GM18867 (cell line): ENCODE results near the gene ZBTB40.

ENCODE experiments used
- ATAC-seq: cut with Tn5 transposase; IDR thresholded peaks from one replicate; pipeline ENCODE4 v1.9.1; 2021; ENCODE audit warnings: mild to moderate bottlenecking, moderate library complexity; ENCODE audit not compliant: unreplicated experiment

Gene ZBTB40

DNA sequence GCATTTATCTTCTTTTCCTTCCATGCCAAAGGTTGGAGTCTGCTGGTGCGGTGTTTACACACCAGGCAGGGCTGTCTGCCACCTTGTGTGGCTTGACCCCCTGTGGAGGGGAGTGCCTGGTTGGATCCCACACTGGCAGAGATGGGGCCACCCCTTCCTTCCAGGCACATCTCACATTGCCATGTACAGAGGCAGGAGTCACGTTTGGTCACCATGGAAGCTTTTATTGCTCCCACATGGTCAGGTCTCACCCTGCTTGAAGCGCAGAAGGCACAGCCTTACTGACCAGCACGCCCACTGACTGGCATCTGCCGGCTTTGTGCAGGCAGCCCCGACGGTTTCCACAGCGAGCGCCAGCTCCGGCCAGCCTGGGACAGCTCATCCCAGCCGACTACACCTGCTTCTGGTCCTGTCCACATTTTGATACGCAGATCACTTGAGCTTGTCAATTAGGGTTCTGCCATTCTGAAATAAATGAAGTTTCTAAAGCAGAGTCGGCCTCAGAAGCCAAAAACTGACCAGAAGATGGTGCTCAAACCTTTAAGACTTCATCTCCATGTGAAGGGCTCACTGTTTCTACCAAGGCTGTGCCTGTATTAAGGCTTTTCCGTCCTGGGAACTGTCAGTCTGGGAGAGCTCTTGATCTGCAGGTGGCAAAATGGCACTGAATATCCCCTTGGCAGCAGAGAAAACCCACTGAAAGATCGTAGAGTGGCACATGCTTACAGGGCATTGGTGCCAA, 76.1 kb downstream of the ZBTB40 start:
- no peak for ATAC-seq

DNA sequence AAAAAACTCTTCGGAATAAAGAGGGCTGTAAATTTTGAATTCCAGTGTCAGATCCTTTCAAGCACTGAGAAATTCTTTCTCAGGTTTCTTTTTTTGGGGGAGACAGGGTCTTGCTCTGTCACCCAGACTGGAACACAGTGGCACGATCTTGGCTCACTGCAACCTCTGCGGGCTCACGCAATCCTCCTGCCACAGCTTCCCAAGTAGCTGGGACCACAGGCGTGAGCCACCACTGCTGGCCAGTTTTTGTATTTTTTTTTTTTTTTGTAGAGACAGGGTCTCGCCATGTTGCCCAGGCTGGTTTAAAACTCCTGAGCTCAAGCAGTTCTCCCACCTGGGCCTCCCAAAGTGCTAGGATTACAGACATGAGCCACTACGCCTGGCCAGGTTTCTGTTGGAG, 76.8 kb downstream of the ZBTB40 start:
- no peak for ATAC-seq

DNA sequence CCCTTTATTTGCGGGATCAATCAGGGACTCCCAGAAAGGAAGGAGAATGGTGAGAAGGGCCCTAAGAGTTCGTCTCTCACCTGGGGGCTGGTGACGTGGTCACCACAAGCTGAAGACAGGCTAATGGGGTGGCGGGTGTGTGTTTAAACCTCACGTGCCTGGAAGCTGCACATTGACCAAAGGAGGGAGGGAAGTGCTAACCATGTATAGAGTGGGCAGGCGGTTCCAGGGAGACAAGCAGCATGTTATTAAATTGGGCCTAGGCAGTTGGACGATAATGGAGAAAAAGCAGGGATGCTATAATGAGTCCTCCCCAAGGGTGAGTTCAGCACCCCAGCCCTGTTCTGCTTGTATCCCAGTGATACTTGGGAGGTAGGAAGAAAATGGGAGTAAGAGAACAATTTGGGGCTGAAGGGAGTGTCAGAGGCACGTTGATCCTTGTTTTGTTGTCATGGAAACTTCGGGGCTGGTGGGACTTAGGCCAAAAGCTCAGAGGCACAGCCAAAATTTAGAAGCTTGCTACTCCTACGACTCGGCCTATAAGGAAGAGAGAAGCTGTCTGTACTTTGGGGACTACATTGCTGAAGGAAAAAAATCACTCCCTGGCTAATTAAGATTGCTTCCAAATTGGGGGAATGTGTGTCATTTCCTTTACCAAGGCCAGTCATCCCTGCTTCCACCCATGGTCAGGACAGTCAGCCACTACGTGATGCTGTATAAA, 78.4 kb downstream of the ZBTB40 start:
- ATAC-seq: no peak

DNA sequence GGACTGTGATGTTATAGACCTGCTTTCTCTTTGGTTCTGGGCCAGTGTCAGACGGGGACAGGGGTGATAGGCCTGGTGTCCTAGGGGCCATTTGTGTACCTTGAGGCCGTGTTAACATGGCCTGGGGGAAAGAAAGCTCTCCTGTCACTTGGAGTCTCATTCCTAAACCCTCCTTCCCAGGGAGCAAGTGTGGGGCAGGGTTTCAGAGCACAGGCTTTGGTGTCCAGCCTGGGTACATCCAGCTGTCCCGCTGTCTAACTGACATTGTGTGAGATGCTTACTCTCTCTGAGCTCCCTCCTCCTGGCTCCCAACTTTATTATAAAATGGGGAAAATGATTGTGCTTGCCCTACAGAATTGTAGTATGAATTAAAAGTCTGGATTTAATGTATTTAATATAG, 79.1 kb downstream of the ZBTB40 start:
- no peak for ATAC-seq

DNA sequence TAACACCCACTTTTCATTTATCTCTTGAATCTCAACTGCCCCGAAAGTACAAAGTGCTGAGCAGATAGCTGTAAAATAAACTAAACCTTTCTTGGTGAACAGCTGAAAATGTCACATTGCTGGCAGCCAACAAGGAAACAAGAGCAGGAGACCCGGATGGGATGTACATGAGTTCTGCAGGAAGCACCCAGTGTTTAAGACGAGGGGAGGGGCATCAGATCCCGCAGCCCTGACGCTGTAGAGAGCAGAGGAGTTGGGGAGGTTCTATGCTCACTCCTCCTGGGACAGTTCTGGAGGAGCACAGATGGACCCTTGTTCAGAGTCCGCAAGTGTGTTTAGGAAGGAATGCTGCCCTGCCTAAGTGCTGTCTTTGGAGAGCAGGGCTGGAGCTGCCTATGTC, 79.6 kb downstream of the ZBTB40 start:
- ATAC-seq: no peak

DNA sequence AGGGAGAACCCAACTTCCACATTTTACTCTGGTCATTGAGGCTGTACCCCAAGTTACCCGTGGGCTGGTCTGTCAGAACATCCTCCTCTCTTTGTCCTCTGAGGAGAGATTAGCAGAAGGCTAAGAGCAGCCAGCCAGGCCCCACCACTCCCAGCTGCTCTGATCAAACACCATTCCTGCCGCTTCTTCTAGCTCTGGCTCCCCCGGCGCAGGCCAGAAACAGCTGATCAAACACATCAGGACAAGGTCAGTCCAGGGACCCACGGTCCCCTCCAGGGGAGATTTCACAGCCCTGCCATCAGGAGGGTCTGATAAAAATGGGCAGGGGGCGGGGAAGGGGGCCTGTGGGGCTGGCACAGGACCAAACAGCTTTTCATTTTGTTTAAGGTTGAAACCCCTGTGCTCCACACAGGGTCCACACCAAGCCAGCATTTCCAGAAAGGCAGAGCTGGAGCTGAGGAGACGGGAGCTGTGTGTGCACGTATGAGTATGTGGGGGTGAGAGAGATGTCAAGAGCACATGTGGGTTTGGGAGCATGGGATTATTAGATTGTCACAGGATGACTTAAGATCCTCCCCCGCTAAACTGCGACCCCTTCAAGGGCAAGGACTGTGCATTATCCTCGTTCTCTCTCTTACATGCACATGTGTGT, 81.7 kb downstream of the ZBTB40 start:
- no peak for ATAC-seq

DNA sequence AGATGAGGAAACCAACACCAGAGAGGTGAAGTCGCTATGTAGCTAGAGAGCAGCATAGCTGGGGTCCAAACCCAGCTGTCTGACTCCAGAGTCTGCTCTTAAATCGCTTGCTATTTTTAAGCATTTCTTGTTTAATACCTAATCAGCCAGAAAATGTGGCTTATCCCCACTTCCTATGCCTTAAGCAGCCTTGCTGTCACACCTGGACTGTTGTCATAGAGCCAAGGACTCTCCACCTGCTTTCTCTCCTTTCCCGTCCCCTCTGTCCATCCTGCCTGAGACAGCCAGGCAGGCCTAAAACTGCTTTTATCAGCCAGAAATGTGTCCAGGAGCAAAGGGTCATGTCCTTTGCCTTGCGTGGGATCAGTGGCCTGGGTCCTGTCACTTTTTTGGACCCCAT, 83.3 kb downstream of the ZBTB40 start:
- no peak for ATAC-seq

DNA sequence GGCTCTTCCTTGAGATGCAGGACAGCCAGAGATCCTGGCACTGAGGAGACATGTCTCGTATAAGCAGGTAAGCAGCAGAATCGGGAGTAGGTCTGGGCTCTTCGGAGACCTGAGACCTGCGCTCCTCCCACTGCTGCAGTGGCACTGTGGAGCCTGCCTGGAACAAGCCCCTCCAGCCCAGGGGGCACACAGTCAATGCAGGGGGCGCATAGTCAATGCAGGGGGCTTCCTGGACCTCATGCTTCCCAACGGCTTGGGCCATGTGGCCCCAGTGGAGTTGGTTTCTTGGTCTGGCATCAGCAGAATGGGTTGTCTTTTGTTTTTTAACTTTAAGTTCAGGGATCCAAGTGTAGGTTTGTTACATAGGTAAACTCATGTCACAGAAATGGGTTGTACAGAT, 83.7 kb downstream of the ZBTB40 start:
- ATAC-seq: no peak

DNA sequence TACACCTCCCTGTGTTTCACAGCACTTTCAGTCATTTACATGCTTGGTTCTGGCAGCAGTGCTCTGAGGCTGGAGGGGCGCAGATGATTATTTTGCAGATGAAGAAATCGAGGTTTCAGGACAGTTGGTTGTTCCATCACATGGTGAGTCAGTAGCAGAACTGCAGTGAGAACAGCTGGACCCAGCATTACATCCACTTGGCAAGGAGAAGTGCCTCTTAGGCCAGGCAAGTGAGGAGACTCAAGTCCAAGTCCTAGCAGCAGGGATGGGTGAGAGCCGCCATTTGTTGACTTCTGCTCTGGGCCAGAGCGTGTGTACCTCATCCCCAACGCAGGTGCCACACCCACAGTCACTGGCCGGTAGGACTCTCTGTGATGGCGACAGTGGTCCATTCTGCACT, 84.9 kb downstream of the ZBTB40 start:
- ATAC-seq: no peak

DNA sequence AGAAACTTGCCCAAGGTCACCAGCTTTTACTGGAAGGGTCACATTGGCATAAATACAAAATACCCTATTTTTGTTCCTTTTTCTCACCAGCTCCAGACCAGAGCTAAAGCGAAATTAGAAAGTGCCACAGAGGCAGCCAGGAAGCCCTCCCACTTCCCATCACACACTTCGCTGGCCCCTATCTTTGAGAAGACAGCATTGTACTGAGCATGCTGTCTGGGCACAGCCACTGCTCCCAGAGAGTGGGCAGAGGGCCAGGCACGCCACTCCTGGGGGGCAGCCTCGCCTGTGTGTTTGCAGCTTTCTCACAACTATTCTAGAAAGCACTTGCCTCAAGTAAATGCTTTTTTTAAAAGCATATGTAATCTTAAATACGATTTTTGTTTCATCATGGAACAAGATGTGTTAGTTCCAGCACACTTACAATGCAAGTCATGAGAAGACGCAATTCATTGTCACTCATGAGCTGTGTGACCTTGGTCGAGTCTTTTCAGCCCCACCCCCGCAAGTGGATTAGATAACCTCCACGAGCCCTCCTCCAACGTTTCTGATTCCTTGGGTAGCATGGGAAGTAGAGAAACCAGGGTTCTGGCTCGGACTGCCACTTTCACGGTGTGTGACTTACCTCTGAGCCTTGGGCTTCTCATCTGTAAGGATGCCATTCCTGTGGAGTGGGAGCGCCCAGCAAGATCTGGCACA, 85.9 kb downstream of the ZBTB40 start:
- no peak for ATAC-seq

DNA sequence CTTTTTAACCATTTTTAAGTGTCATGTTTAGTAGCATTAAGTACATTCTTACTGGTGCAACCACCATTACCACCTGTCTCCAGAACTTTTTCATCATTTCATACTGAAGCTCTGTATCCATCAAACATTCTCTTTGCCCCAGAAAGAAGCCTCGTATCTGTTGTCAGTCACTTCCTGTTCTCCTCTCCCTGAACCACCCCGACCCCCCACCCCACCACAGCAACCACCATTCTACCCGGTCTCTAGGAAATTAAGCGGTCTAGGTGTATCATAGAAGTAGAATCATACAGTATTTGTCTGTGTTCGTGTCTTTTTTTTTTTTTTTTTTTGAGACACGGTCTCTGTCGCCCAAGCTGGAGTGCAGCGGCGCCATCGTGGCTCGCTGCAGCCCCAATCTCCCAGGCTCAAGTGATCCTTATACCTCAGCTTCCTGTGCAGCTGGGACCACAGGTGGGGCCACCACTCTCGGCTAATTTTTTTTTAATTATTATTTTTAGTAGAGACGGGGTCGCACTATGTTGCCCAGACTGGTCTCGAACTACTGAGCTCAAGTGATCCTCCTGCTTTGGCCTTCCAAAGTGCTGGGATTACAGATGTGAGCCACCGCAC, 88.0 kb downstream of the ZBTB40 start:
- ATAC-seq: no peak

DNA sequence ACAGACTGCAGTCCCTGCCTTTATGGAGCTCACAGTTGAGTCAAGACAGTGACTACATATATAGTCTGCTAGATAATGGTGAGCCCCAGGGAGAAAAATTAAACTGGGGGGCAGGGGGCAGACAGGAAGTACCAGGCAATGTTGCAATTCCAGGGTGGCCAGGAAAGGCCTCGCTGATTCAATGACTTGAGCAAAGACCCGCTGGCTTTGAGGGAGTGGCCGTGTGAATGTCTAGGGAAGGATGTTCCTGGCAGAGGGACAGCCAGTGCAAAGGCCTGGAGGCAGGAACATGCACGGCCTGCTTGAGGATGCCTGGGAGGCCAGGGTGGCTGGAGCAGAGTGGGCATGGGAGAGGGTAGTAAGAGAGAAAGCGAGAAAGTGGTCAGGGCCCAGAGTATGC, 88.7 kb downstream of the ZBTB40 start:
- ATAC-seq: no peak

DNA sequence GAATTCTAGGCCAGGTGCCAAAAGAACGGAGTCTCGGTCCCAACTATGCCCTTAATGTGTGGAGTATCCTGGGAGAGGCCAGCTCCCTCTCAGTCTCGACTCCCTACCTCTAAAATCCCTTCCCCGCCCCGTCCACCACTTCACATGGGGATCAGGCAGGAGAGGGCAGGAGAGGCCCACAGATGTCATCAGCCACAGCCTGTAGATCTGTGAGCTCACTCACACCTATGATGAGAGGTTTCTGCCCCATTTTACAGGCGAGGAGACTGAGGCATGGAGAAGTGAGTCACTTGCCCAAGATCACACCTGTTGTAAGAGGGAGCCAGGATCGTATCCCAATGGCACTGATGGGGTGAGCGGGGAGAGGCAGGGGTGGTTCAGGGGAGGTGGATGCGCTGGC, 91.2 kb downstream of the ZBTB40 start:
- no peak for ATAC-seq

DNA sequence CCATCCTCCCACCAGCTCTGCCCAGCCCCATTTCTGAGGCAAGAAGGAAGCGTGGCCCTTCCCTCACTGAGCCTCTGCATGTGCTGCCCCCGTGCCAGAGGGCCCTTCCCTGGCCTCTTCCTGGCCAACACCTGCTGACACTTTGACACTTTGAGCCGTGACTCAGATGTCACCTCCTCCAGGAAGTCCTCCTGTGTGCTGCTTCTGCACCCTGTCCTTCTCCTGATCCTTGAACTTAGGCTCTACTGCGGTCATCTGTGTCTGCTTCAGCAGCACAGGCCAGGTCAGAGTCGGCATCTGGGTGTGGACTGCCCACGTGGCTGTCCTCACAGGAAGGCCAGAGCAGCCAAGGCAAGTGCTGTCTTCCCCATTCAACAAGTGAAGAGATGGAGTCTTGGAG, 92.0 kb downstream of the ZBTB40 start:
- no peak for ATAC-seq

DNA sequence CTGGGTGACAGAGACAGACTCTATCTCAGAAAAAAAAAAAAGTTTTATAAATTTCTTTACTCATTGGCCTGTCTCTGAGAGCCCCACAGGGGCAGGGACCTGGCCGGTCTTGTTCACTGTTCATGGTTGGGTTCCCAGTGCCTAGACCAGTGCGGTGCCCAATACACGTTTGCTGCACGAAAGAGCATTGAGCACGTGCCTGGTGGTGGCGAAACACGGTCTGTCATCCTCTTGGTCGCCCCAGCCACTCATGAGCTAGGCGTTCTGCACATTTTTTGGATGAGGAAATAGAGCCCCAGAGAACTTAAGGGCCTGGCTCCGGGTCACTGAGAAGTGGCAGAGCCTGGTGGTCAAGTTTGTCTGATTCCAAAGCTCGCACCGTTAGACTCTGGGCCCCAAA, 93.0 kb downstream of the ZBTB40 start:
- no peak for ATAC-seq

DNA sequence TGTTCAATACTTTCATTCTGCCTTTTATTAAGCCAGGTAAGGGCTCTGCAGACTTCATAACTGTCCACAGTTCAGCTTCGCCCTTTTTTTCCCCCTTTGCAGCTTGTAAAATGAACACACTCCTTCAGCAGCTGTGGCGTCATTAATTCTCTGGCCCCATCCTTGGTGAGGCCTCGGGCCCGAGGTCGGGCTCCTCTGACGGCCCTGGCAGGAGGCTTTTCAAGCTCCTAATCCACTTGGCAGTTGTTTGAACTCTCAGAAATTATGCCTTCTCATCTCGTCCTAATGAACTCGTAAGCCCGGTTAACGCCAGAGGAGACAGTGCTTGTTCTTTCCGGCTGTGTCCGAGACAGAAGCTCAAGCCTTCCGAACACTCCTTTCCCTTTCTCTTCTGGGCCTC, 93.5 kb downstream of the ZBTB40 start:
- ATAC-seq: no peak

DNA sequence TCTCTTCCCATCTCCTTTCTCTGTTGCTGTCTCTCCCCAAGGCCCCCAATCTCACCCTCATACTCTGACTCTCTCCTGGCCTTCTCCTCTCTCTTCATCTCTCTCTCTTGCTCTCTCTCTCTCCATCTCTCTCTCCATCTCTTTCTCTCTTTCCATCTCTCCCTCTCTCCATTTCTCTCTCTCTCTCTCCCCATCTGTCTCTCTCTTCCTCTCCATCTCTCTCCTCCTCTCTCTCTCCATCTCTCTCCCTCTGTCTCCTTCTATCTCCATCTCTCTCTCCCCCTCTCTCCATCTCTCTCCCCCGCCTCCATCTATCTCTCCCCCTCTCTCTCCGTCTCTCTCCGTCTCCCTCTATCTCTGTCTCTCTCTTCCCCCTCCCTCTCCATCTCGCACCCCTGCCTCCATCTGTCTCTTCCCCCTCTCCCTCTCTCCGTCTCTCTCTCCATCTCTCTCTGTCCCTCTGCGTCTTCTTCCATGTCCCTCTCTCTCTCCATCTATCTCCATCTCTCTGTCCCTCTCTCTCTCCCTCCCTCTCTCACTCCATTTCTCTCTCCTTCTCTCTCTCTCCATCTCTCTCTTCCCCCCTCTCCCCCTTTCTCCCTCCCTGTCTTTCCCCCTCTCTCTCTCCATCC, 95.7 kb downstream of the ZBTB40 start:
- no peak for ATAC-seq

DNA sequence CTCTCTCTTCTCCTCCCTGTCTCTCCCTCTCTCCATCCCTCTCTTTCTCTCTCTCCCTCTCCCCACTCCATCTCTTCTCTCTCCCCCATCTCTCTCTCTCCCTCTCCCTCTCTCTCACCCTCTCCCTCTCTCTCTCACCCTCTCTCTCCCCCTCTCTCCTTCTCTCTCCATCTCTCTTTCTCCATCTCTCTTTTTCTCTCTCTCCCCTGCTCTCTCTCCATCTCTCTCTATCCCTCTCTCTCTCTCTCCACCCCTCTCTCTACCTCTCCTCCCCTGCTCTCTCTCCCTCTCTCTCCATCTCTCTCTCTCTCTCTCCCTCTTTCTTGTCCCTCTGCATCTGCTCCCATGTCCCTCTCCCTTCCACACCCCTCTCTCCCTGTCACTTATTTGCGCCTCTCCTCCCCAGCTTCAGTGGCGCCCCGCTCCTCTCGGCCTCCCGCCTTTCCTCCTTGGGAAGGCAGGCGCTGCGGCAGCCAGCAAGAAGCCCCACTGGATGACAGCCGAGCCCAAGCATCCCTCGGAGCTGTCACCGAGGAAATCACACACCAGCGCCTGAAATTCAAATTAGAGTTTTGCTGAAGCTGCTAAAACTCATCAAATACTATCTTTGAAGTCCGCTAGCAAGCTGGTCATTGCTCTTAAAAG, 96.3 kb downstream of the ZBTB40 start:
- no peak for ATAC-seq

DNA sequence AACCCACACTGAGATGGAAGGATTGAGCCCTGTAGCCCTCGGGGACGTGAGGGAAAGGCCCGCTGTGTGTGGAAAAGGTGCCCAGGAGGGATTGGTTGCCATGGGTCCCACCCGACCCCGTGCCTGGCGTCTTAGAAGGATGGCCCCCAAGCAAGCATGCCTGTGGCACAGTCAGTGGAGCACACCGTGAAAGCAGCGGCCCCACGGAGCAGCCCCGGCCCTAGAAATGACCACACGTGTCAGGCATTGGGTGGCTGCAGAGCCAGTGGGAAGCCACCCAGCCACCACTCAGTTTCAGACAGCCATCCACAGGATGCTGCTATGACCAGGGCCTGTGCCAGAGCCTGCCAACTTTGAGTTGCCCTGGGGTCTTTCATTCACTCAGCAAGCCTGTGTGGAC, 98.4 kb downstream of the ZBTB40 start:
- no peak for ATAC-seq

DNA sequence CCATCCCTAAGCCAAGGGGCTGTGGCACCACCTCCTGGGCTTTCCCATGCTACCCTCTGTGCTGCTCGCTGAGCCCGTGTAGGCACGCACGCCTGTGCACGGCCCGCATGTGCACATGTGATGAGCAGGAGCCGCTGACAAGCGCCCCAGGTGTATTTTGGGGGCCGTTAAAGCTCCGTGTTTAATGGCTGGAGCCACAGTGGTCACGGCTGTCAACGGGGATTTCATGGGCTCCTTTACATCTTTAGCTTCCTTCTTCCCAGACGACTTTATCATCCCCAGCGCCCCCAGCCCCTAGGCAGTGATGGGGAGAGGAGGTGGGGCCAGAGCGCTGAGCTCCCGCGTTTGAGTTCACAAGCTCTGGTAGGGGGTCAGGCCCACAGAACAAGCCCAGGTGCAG, 99.9 kb downstream of the ZBTB40 start:
- no peak for ATAC-seq
